MM.1S (cell line): ENCODE data around the gene POTEG.
"Not testable (repeated sequence)": the region's sequence is repeated elsewhere in the genome, so short reads cannot be mapped to it uniquely, and the experiment has no call there.

Experiments used
- DNase-seq: peaks from one replicate; pipeline ENCODE4 v3.0.0-alpha.2; 2015
- H2AFZ ChIP-seq: fragments of 300-600 bp; sonication (generic); 2 replicates; pipeline ENCODE4 v1.6.0; 2016; ENCODE audit warnings: antibody characterized with exemption, low read length
- H3F3A ChIP-seq: fragments of 300-600 bp; sonication (generic); 2 replicates; pipeline ENCODE4 v1.6.1; 2016; ENCODE audit warnings: mild to moderate bottlenecking, antibody characterized with exemption, low read length, moderate library complexity, mixed read lengths; ENCODE audit not compliant: insufficient read depth
- H3K27ac ChIP-seq: fragments of 300-600 bp; sonication (generic); 2 replicates; pipeline ENCODE4 v1.5.1; 2016; ENCODE audit warnings: mild to moderate bottlenecking, low read length
- H3K27me3 ChIP-seq: fragments of 300-600 bp; sonication (generic); replicated peaks from 2 replicates; pipeline ENCODE4 v1.6.0; 2016; ENCODE audit warnings: low read length; ENCODE audit not compliant: insufficient read depth
- H3K36me3 ChIP-seq: fragments of 300-600 bp; sonication (generic); replicated peaks from 2 replicates; pipeline ENCODE4 v1.6.1; 2016; ENCODE audit warnings: mild to moderate bottlenecking, low read length, mixed read lengths; ENCODE audit not compliant: insufficient read depth
- H3K4me1 ChIP-seq: fragments of 300-600 bp; sonication (generic); 2 replicates; pipeline ENCODE4 v1.6.1; 2016; ENCODE audit warnings: low read length, mixed read lengths
- H3K4me2 ChIP-seq: fragments of 300-600 bp; sonication (generic); 2 replicates; pipeline ENCODE4 v1.6.0; 2016; ENCODE audit warnings: low read depth, low read length
- H3K4me3 ChIP-seq: fragments of 300-600 bp; sonication (generic); 2 replicates; pipeline ENCODE4 v1.5.1; 2016; ENCODE audit warnings: low read length, mixed read lengths
- H3K79me2 ChIP-seq: fragments of 300-600 bp; sonication (generic); 2 replicates; pipeline ENCODE4 v1.6.1; 2016; ENCODE audit warnings: mixed run types, low read length, mixed read lengths
- H3K9ac ChIP-seq: fragments of 300-600 bp; sonication (generic); 2 replicates; pipeline ENCODE4 v1.6.1; 2016; ENCODE audit warnings: low read length, mixed read lengths
- H3K9me2 ChIP-seq: fragments of 300-600 bp; sonication (generic); replicated peaks from 2 replicates; pipeline ENCODE4 v1.6.1; 2016; ENCODE audit warnings: mild to moderate bottlenecking, low read length, mixed read lengths; ENCODE audit not compliant: insufficient read depth
- H3K9me3 ChIP-seq: fragments of 300-600 bp; sonication (generic); replicated peaks from 2 replicates; pipeline ENCODE4 v1.6.1; 2016; ENCODE audit warnings: mild to moderate bottlenecking, low read length, mixed read lengths; ENCODE audit not compliant: insufficient read depth
- H4K20me1 ChIP-seq: fragments of 300-600 bp; sonication (generic); 2 replicates; pipeline ENCODE4 v1.6.1; 2016; ENCODE audit warnings: mild to moderate bottlenecking, low read length, moderate library complexity, mixed read lengths; ENCODE audit not compliant: insufficient read depth

POTEG gene

GRCh38 chr14:19388741-19389140 is 45.4 kb downstream of the POTEG start:
- H3K4me3 ChIP-seq, H3K4me2 ChIP-seq, H3K9me2 ChIP-seq, H3K27me3 ChIP-seq, DNase-seq, H4K20me1 ChIP-seq, H3K27ac ChIP-seq, H2AFZ ChIP-seq, H3K4me1 ChIP-seq, H3K9ac ChIP-seq, H3K36me3 ChIP-seq, H3K9me3 ChIP-seq, H3F3A ChIP-seq, H3K79me2 ChIP-seq: not testable (repeated sequence)

DNA sequence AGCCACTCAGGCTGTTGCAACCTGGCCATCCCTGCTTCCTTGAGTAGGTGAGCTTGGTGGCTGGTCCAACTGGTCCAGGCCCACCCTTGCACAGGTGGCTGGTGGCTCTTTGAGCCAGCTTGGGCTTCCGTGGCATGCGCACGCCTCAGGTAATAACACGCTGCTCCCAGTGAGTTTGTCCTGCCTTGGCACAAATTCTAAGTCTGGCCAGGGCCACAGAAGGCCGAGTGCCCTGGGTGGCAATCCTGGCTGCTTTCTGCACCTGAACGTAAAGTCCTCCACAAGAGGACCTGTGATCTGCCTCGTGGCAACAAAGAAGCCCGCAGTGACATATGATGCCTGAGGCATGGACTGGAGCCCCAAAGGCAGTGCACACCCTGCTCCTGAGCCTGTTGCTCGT is 47.1 kb downstream of the POTEG start:
- H2AFZ ChIP-seq, H3K9ac ChIP-seq, H4K20me1 ChIP-seq, H3K4me1 ChIP-seq, H3K36me3 ChIP-seq, H3K4me3 ChIP-seq, H3K9me2 ChIP-seq, H3K4me2 ChIP-seq, H3K27me3 ChIP-seq, H3K79me2 ChIP-seq, DNase-seq, H3K27ac ChIP-seq, H3F3A ChIP-seq, H3K9me3 ChIP-seq: not testable (repeated sequence)

GRCh38 chr14:19386309-19386708 is 47.8 kb downstream of the POTEG start:
- H3K79me2 ChIP-seq, H4K20me1 ChIP-seq, H2AFZ ChIP-seq, H3K27me3 ChIP-seq, H3F3A ChIP-seq, H3K4me1 ChIP-seq, H3K9me2 ChIP-seq, DNase-seq, H3K9me3 ChIP-seq, H3K4me3 ChIP-seq, H3K4me2 ChIP-seq, H3K9ac ChIP-seq, H3K36me3 ChIP-seq, H3K27ac ChIP-seq: not testable (repeated sequence)

DNA sequence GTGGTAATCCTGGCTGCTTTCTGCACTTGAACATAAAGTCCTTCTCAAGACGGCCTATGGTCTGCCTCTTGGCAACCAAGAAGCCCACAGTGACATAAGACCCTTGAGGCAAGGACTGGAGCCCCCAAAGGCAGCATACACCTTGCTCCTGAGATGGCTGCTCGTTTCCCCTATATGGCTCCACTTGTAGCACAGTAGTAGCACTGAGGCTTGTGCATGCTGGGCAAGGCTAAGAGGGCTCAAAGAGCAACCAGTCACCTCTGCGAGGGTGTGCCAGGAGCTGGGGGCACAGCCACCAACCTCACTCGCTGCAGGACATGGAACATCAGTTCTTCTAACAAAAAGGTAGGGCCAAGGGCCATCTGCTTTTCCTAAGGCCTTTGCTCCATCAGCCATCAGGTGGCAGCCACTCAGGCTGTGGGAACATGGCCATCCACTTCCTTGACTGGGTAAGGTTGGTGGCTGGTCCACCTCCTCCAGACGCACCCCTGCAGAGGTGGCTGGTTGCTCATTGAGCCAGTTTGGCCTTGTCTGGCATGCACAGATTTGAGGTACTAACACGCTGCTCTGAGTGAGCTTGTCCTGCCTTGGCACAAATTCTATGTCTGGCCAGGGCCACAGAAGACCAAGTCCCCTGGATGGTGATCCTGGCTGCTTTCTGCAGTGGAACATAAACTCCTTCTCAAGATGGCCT is 49.9 kb downstream of the POTEG start:
- not testable (repeated sequence) for H3K9me2 ChIP-seq, H4K20me1 ChIP-seq, H3K9ac ChIP-seq, H3K79me2 ChIP-seq, H3K36me3 ChIP-seq, H3K4me1 ChIP-seq, H3K4me2 ChIP-seq, DNase-seq, H3K4me3 ChIP-seq, H3K27ac ChIP-seq, H3K27me3 ChIP-seq, H3K9me3 ChIP-seq, H3F3A ChIP-seq, H2AFZ ChIP-seq

DNA sequence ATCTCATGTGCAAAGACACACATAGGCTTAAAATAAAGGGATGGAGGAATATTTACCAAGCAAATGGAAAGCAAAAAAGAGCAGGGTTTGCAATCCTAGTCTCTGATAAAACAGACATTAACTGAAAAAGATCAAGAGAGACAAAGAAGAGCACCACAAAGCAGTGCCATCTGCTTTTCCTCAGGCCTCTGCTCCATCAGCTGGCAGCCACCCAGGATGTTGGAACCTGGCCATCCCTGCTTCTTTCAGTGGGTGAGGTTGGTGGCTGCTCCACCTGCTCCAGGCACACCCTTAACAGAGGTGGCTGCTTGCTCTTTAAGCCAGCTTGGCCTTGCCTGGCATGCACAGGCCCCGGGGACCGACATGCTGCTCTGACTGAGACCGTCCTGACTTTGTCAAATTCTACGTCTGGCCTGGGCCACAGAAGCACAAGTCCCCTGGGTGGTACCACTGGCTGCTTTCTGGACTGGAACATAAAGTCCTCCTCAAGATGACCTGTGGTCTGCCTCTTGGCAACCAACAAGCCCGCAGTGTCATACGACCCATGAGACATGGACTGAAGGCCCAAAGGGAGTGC is 51.0 kb downstream of the POTEG start:
- not testable (repeated sequence) for H3K36me3 ChIP-seq, H3K9me2 ChIP-seq, H4K20me1 ChIP-seq, H3K27me3 ChIP-seq, H3K4me2 ChIP-seq, DNase-seq, H3F3A ChIP-seq, H3K9ac ChIP-seq, H3K9me3 ChIP-seq, H3K79me2 ChIP-seq, H3K27ac ChIP-seq, H3K4me3 ChIP-seq, H2AFZ ChIP-seq, H3K4me1 ChIP-seq

- not testable (repeated sequence) for H4K20me1 ChIP-seq, H3K4me2 ChIP-seq, H3K9me2 ChIP-seq, H3K9ac ChIP-seq, H3K4me3 ChIP-seq, H3F3A ChIP-seq, DNase-seq, H3K36me3 ChIP-seq, H2AFZ ChIP-seq, H3K9me3 ChIP-seq, H3K27ac ChIP-seq, H3K79me2 ChIP-seq, H3K4me1 ChIP-seq, H3K27me3 ChIP-seq
Measured at GRCh38 chr14:19380137-19380536, 54.0 kb downstream of the POTEG start.

DNA sequence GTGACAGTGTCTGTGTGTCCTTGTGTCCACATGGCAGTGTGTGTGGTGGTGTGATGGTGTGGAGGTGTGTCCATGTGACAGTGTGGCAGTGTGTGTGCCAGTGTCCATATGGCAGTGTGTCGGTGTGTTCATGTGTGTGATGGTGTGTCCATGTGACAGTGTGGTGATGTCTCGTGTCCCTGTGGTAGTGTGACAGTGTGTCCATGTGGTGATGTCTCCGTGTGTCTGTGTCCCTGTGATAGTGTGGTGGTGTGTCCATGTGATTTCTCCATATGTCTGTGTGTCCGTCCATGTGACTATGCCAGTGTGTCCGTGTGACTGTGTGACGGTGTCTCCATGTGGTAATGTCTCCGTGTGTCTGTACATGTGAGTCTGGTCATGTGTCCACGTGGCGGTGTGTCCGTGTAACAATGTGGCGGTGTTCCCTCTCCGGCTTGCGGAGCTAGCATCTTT is 59.7 kb downstream of the POTEG start:
- H3K79me2 ChIP-seq, H3K4me3 ChIP-seq, H3K4me2 ChIP-seq, H4K20me1 ChIP-seq, H3K27me3 ChIP-seq, H3K9me2 ChIP-seq, DNase-seq, H3K9ac ChIP-seq, H3K9me3 ChIP-seq, H3F3A ChIP-seq, H3K27ac ChIP-seq, H3K4me1 ChIP-seq, H2AFZ ChIP-seq, H3K36me3 ChIP-seq: not testable (repeated sequence)

DNA sequence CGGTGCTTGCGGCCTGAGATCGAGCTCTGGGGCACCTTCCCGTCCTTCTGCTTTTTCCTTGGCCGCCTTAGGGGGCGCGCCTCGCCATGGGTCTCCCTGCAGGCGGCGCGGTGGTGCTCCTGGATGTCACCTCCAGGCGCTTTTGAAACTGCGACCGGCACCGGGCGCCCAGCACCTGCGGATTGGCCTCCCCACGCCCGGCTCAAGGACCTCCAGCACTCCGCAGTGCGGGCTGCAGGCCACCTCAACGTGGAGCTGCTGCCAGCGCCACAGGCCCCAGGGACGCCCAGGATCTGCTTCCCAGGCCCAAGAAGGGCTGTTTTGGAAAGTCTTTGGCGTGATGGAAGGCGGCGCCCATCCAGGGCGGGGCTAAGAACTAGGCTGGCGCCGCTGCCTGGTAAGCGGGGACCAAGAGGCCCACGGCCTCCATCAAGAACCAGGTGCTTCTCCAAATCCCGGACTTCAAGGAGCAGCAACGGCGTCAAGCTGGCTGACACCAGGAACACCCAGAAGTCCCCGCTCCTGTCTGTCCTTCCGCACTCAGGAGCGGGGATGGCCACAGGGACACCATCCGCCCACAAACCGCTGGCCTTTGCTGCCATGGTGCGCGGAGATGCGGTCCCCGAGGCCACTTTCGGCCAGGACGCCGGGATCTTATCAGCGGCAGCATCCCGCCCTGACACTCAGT is 61.2 kb downstream of the POTEG start:
- not testable (repeated sequence) for H3K36me3 ChIP-seq, H2AFZ ChIP-seq, H3K9me2 ChIP-seq, H3K27me3 ChIP-seq, H3K9me3 ChIP-seq, H3K79me2 ChIP-seq, H3K4me3 ChIP-seq, H3K9ac ChIP-seq, DNase-seq, H3K27ac ChIP-seq, H3K4me2 ChIP-seq, H3F3A ChIP-seq, H3K4me1 ChIP-seq, H4K20me1 ChIP-seq
